Activated CD4-positive, alpha-beta T cell treated with anti-CD3 and anti-CD28 coated beads, Interleukin-2, amount 50 U/mL, for 4 hours (primary cell): ENCODE measurements around the gene IZUMO4.
A peak's percentile ranks its signal among the peaks of the same experiment; 100 is the strongest.
"Not testable (repeated sequence)": the region's sequence is repeated elsewhere in the genome, so short reads cannot be mapped to it uniquely, and the experiment has no call there.

Source experiments
- DNase-seq, 2 experiments: peaks; one replicate each; pipeline ENCODE4 v3.0.0-alpha.2; 2020

Gene IZUMO4

DNA sequence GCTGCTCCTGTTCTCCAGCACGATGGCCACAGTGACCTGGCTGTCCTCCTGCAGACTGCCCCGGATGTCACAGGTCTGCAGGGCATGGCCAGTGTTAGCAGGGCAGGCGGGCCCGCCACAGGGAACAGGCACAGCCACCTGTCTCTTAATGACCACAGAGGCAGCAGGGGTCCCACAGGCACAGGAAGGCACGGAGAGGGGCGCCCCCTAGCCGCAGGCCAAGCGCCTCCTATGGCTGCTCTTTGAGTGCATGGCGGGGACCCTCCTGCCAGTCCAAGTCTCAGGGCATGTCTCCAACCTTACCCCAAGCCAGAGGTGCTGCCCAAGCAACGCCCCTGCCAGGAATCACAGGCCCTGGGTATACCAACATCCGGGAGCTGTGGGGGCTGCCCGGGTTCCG, 14.1 kb downstream of the IZUMO4 start:
- DNase-seq: no peak

DNA sequence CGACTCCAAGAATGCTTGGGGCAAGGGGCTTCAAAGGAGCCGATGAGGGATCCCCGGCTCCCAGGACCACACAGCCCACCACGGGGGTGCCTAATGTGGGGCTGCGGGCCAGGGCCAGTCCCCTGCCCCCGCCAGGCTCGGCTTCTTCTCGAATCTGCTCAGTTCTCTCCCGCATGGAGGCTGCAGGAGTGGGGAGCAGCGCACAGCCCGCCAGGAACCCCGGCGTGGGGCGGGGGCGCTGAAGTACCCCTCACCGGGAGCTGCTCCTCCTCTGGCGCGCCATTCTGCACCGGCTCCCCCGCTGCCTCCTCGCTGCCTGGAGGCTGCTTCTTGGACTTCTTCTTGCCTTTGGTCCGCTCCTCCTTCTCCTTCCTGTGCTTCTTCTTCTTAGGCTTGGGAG, 14.7 kb downstream of the IZUMO4 start:
- DNase-seq: no peak

DNA sequence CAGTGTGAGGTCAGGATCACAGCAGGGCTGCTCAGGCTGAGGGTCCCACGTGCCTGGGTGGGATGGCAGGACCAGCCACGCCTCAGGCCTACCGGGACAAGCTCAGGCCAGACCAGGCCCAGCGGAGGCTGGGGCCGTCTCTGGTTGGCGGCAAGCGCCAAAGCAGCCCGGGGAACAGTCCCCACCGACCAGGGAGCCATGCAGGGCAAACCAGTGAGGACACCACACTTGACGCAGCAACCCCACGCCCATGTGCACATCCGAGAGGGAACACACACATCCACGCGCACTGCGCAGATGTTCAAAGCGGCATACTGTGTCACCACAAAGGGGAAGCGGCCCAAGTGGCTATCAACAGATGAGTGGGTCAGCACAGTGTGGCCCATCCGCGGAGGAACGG, 15.2 kb downstream of the IZUMO4 start:
- DNase-seq: no peak

DNA sequence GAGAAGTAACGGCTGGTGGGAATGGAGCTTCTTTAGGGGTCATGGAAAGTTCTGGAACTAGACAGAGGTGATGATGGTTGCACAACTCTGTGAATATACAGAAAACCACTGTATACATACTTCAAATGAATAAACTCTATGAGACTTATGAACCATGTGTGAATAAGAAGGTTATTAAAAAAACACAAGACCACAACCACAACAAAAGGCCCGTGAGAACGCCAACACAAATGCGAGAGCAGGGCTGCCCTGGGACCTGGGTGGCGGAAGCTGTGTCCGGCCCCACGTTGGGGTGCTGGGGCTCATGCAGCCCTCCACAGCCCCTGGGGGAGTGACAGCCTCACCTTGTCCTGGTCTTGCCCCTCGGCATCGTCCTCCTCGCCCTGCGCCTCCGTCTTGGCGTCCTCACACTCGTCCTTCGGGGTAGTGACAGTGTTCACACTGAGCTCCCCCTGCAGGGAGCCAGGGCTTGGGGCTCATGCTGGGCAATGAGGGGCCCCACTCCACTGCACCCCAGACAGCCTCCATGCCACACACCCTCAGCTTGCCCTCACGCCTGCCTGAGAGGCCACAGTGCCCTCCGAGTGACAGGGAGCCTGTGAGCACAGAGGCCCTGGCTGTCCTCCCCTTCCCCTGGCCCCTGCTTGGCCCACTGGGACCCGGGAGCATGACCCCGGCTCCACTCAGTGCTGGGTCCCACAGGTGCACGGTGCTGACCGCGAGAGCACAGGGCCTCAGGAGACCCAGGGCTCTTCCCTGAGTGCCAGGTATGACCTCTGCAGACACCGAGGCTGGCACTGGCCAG, 16.0 kb downstream of the IZUMO4 start:
- no peak for DNase-seq

DNA sequence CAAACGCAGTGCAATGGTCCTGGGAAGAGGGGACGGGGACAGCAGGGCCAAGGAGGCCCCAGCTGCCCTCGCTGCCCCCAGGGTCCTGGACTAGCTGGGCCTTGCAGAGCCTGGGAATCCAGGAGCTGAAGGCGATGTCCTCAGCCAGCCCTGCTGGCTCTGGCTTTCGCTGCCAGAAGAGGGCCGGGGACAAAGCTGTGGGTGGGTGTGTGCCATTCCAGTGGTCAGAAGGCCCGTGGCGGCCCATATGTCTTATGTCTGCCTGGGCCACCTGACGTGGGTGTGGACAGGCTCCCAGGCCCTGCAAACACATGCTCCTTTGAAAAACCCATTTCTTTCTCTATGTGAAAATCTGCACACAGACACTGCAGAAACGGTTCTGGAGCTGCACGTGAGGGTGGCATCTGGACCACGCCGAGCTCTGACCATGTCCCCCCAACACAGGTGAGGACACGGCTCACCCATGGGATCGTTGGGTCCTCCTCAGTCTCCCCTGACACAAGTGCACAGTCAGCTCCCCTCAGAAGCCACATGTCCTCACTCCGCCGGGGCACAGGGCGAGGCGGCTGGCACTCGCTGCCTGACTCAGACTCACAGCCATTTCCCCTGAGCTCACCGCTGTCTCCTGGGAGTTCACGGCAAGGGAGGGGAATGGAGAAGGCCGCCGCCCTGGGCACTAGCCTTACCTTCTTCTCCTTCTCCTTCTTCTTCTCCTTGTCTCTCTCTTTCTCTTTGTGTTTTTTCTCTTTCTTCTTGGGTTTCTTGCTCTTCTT, 16.9 kb downstream of the IZUMO4 start:
- no peak for DNase-seq

DNA sequence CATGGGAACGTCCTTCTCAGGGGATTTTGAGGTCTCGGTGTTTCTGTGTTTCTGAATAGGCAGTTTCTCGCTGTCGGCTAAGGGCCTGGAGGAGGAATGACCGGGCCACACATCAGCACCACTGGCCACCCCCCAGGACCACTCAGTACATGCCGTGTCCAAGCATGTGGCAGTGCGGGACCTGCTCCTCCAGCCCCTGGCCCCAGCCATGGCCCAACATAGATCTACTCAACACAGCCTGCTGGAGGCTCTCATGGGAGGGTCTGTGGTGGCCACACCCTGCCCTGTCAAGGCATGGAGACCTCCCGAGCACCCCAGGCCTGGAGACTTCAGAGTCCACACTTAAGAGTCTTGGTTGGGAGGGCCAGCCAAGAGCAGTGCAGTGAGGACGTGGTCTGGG, 17.5 kb downstream of the IZUMO4 start:
- DNase-seq: no peak

DNA sequence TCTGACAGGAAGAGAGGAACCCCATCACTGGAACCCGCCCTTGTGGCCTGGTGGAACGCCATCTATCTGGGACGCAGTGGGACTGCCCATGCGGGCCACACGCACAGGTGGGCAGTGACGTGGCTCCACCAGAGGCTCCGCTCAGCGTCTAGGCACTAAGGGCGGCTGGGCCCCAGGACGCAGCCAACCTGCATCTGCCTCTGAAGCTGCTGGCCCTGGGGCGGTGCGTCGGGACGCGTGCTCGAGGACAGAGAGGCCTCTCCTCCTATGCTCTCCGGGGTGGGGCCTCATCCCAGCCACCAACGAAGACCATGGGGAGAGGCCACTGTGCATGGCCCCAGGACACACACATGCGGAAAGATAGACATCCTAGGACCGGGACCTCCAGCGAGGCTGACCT, 18.1 kb downstream of the IZUMO4 start:
- DNase-seq: no peak

DNA sequence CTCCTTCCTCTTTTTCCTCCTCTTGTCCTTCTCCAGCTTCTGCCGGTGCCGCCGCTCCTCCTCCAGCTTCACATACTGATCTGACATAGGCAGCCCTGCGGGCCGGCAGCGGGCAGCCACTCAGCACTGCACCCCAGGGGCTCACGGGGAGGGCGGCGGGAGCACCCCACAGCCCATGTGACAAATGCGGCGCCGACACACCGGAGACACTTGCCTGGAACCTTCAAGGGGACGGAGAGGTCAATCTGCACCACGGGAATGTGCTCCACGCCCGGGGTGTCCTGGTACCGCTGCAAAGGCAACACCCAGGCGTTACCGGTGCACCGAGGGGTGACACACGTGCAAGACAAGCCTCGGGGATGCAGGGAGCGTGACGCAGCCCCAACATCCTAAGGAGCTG, 18.6 kb downstream of the IZUMO4 start:
- no peak for DNase-seq

DNA sequence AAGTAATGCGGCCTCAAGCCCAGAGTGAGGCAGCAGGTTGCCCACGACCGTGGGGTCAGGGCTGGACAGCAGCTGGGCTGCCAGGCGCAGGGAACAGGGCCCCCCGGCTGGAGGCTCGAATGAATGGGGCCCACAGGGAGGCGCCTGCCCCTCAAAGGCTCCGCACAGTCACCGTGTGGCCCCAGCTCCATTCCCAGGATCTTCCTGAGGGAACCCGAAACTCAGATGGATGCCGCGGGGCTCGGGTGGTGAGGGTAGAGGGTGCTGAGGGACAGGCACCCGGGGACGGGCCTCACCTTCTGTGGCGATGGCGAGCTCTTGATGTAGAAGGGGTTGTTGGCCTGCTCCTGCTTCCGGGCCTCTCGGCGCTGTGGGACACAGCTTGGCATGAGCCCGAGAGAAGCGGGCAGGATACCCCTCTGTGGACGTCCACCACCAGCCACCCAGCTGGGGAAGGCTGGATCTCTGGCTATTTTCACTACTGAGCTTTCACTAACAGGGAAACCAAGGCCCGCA, 19.3 kb downstream of the IZUMO4 start:
- DNase-seq: no peak

DNA sequence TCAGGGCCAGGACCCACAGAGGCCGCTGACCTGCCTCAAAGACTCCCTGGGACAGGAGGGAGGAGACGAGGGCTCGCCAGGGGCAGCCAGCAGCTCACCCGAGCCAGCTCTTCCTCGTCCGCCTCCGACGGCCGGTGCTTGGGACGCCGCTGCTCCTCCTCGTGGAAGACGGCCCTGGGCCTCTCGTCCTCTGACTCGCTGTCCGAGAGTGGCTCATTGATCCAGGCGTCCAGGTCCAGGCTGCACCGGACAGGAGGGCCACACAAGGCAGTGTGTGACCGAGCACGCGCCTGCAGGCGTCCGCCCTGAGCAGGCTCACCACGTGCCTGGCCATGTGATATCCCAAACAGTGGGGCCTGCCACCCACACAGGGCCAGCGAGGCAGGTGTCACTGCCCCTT, 19.8 kb downstream of the IZUMO4 start:
- DNase-seq: no peak

DNA sequence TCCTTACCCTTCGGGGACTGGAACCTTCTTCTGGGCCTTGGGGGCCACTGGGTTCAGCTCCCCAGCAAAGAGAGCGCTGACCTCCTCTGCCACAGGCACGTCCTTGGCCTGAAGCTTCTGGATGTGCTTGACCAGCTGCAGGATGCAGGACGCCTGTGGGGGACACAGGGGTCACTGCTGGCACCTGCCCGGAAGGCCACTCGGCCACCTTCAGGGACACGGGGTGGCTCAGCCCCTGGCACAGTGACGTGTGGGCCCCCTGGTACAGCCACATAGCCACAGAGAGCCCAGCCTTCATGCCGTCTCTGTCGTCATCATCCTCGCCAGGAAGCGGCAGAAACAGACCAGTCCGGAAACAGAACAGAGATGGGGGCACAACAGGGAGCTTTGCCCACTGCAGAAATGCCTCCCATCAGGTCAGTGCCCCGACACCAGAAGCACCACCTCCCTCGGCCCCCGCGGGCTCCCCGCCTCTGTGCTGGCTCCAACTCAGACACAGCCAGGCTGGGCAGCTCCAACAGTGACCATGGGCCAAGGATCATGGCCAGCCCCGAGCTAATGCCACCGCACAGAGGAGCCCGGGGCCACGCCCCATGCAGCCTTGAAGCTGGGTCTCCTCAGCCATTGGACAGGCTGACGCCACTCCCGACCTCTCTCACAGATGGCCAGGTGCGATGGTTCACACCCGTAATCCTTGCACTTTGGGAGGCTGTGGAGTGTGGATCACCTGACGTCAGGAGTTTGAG, 20.7 kb downstream of the IZUMO4 start:
- DNase-seq: no peak

DNA sequence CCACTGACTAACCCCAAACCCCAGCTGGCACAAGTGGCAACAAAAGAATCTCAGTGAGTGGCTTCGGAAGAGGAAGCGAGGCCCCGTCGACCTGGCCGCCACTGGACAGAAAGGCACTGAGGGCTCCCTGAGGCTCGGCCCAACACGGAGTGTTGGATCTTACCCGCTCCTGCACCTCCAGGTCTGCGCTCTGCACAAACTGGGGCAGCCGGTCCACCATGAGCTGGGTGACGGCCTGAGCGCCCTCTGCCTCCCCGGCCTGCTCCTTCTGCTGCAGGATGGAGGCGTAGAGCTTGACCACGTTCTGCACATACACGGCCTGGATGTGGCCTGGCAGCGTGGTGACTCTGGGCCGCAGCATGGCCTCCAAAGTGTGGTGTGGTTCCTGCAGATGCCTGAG, 21.7 kb downstream of the IZUMO4 start:
- DNase-seq: no peak

DNA sequence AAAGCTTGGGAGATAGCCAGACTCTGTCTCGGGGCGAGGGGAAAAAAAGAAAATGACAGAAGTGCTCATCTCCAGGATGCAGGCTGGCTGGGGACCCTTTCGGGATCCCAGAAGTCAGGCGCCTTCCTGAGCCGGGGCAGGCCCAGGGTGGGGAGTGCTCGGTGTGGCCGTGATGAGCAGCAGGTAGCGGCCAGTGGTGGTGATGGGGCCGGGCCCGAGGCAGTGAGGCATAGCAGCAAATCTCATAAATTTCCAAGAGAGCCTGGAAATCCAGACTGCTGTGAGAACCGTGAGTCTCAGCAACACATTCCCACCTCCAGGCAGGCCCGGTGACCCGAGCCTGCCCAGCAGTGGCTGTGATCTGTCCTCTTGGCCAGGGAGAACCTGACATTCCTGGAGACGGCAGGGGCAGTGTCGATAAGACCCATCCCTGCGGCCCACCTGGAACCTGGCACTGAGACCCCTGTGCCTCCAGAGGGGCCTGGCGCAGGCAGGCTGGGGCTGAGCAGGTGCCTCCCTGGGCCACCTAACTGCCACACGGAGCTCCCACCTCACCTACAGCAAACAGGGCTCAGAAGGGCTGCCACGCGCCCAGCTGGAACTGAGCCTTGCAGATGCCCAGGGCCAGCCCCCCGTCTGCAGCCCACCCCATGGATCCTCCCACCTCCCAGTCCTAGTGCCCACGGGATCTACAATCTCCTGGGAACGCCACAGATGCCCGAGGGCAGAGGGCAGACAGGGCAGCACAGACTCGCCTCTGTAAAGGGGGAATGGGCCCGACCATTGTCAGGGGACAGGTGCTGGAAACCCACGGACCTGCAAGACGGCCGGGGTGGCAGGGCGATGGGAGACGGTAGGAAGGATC, 23.4 kb downstream of the IZUMO4 start:
- DNase-seq: no peak

DNA sequence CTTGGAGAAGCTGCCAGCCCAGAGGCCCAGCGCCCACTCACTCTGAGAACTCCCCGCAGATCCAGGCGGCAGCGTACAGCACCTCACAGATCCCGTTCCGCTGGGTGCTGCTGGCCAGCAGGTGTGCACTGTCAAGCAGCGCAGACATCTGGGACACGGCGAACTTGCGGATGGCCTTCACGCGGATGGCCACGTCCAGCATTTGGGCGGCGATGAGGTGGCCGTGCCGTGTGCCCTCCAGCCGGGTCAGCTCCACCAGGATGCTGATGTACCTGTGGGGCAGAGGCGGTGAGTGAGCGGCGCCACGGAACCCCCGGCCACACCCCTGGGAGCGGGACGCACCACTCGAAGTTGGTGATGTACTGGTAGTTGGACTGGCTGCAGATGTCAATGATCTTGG, 24.1 kb downstream of the IZUMO4 start:
- no peak for DNase-seq

DNA sequence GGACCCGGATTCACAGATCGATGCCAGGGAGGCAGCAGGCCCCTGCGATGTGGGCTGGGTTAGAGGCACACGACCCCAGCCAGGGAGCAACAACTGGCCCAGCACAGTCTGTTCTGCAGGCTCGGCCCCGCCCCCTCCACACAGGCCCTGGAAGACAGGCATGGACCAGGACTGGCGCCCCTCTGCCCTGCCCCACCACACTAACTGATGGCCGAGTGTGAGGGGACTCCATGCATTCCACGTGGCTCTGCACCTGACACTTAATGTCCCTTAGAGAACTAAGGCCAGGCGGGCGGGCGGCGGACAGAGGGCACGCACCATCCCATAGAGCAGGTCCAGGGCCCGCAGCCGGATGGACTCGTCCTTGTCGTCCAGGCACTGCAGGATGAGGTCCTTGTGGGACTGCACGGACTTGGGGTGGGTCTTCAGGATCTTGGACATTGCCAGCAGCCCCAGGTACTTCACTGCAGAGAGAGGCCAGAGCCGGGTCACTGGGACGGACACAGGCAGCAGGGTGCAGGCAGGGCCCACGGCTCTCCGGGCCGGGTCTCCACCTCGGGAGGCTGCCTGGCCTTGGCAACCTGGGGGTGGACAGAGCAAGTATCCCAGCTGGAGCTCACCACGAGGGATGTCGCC, 24.8 kb downstream of the IZUMO4 start:
- DNase-seq: no peak

DNA sequence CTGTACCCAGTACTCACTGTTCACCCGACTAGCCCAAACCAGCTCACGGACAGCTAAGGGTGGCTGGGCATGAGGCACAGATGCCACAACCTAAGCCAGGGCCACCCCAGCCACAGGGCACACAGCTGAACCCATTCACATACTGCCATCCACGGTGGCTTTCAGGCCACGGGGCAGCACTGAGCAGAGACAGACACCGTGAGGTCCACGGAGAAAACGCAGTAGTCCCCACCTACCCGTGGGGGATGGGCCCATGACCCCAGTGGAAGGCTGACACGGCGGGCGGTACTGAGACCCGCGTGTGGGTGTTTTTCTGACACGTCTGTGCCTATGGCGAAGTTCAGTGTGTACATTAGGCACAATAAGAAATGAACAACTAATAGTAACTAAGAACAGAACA, 25.5 kb downstream of the IZUMO4 start:
- no peak for DNase-seq

DNA sequence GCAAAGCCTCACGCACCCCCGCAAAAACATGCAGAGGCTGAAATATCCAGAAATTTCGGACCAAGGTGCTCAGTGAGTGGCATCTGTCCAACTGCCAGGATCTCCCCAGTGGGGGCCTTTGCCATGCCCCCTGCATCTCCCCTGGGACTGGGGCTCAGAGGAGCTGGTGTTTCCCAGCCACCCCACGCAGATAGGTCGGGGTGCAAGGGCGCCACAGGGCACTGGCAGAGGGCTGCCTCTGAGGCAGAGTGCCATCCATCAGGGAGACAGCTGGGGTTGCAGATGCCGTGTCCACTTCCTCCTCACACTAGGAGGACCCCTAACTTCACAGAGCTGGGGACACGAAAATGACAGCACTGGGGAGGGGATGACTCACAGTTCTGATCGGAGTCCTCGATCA, 26.3 kb downstream of the IZUMO4 start:
- DNase-seq: no peak

DNA sequence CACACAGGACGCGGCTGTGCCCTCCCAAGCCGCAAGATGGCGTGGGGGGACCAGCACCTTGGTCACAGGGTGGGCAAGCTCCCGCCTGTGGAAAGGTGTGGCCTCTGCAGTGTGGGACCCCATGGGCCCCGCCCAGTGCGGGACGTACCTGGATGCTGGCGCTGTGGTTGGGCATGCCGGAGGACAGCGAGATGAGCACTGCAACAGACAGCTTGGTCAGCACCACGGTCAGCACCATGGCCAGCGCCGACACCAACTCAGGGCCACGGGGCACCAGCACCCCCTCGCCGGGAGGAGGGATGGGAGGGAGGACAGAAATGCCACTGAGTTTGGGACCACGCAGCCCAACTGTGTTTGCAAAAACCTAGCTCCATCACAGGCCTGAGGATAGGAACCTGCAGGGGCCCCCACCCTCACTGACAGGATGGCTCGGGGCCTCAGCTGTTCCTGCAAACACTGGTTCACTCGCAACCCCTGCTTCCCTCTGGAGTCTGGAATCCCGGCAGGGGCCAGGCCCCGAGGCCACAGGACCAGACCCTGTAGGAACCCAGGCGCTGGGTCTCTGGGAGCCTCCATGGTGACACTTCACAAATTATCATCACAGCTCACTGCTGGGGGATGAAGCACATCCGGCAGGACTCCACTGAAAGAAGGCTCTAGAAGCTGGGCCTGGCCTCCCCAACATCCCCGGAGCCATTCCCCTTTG, 27.1 kb downstream of the IZUMO4 start:
- DNase-seq: peak in 1 of 2 experiments; percentile 7

DNA sequence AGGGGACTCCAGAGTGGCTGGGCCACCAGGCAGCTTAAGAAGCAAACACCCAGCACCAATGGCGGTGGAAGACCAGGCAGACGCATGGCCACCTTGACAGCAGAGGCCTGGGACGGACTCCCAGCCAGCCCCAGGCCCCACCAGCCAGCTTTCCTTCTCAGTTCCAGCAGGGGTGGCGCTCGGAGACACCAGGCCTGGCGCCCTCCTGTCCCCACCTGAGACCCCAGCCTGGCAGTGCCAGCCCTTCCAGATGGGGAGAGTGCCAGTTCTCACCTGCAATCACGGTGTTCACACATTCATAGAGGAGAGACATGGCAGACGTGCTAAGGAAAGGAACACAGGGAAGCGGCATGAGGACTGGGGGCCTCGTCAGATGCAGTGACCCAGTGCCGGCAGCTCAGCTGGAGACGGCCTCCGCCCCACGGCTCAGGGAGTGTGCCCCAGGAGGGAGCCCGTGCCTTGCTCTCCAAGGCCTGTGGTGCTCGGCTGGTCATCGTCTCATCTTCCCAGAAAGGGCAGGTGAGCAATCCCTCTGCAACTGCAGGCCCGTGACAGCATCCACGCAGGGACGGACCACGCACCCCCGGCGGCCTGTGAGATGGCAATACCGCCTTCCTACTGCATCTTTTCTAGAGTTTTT, 30.3 kb downstream of the IZUMO4 start:
- DNase-seq: no peak

DNA sequence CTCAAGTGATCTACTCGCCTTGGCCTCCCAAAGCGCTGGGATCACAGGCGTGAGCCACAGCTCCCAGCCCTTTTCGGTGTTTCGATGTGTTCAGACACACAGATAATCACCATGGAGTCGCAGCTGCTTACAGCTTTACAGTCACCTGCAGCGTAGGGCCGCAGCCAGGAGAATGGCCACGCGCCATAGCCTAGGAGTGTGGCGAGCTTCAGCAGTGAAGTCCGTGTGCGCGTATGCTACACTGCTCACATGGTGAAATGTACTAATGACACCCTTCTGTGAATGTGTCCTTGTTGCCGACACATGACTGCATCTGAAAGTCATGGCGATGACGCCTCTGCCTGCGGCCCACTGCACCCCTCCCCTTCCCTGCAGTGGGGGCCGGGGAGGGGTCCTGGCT, 31.0 kb downstream of the IZUMO4 start:
- DNase-seq: no peak

DNA sequence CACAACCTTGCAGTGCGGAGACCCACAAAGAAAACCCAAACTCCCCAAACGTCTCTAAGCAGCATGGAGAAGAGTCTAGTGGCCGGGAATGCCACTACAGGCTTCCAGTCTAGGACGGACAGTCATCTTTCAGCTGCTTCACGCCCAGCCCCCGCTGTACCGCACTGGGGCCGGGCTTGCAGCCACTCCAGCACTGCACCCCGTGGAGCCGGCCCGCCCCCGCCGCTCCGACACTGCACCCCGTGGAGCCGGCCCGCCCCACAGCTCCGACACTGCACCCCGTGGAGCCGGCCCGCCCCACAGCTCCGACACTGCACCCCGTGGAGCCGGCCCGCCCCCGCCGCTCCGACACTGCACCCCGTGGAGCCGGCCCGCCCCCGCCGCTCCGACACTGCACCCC, 31.5 kb downstream of the IZUMO4 start:
- not testable (repeated sequence) for DNase-seq
